Body of pancreas (tissue), 4 donors: ENCODE results near the gene BBLN. TPM values are rescaled to one million over a fixed set of nuclear protein-coding genes. Genes with fewer than 3 reads are reported as not detected.
A peak's percentile ranks its signal among the peaks of the same experiment; 100 is the strongest.

Source experiments
- ATAC-seq: fragments of 150-250 bp; one replicate; pipeline ENCODE4 v1.9.1; 2016
- DNase-seq, 4 donors: peaks; one replicate each; pipeline ENCODE4 v3.0.0-alpha.2; 2019
- H3K27ac ChIP-seq, 4 donors: fragments of 200-600 bp; sonication (generic); 1 replicate in 3 of 4; 2 replicates in 1 of 4; pipeline versions ENCODE4 v1.5.1 to v1.6.1; 2016 to 2019; ENCODE audit warnings: mild to moderate bottlenecking in 1 of 4, mixed read lengths in 1 of 4, moderate library complexity in 1 of 4
- H3K27me3 ChIP-seq, 2 donors: fragments of 200-600 bp; sonication (generic); one replicate each; pipeline ENCODE4 v1.6.0; 2016; ENCODE audit warnings: mild to moderate bottlenecking in 1 of 2
- H3K36me3 ChIP-seq, 2 donors: fragments of 200-600 bp; sonication (generic); replicated peaks in 1 of 2; 2 replicates each; pipeline ENCODE4 v1.5.1; 2016; ENCODE audit warnings: low read depth in 2 of 2; ENCODE audit not compliant: insufficient read depth in 1 of 2
- H3K4me1 ChIP-seq: fragments of 200-600 bp; sonication (generic); one replicate; pipeline ENCODE4 v1.6.0; 2016
- H3K4me3 ChIP-seq, 2 donors: fragments of 200-600 bp; sonication (generic); 1 replicate in 1 of 2; 2 replicates in 1 of 2; pipeline ENCODE4 v1.5.1; 2016 to 2019
- H3K9me3 ChIP-seq, 3 donors: fragments of 200-600 bp; sonication (generic); 1 replicate in 2 of 3; 2 replicates in 1 of 3; pipeline ENCODE4 v1.5.1; 2016
- CTCF ChIP-seq, 7 experiments: fragments of 450-650 bp in 4 of 7; fragments of 200-600 bp in 3 of 7; sonication (generic) in 3 of 7; IDR thresholded peaks; one replicate each; pipeline ENCODE4 v1.5.1; 2016 to 2019; ENCODE audit warnings: antibody characterized with exemption in 7 of 7
- POLR2A ChIP-seq, 3 donors: fragments of 450-650 bp; IDR thresholded peaks; one replicate each; pipeline ENCODE4 v1.6.1; 2016; ENCODE audit warnings: antibody characterized with exemption in 3 of 3, mild to moderate bottlenecking in 2 of 3
- WGBS, 2 donors: methylation state at CpG; one replicate each; pipeline ENCODE4 v1.1.5; 2017; 5-methylcytosine and 5-hydroxymethylcytosine counted together
- intact Hi-C: fragments of 100-400 bp; cut with DNase I; formaldehyde crosslinking; loops from one replicate; pipeline ENCODE4 v1.15.1; 2023
- total RNA-seq, 2 donors: library from RNA; depleted of rRNA; stranded (reverse); fragments of >200 nt; gene quantifications; one replicate each; pipeline ENCODE4 v1.1.0, GENCODE V29; 2016

BBLN gene
- total RNA-seq, 2 donors from 2014 or later = 113 to 129 TPM

GRCh38 chr9:128161215-128161902, 1.3 kb downstream of the BBLN start:
- Histone ChIP-seq H3K27me3 (no peaks in the 10 kb centered on the region), H3K9me3 (no peaks in the 10 kb centered on the region), H3K36me3 (peaks cover 0 to 9% of the 10 kb centered on the region in 2 donors), H3K27ac (peak overlapping the region in 1 of 4 donors; percentile 48), H3K4me1 (peaks cover 32% of the 10 kb centered on the region), H3K4me3 (no peak overlapping the region)
- intact Hi-C loops = no loop called here
- 89 to 95% methylated on average over 13 of the region's 13 CpGs for WGBS, 2 donors
- no peak for ATAC-seq
- no peak for DNase-seq
- TF ChIP-seq CTCF (IDR thresholded peaks at IDR 0.05) = no peak

- Histone ChIP-seq H3K36me3 (peaks cover 0 to 17% of the 10 kb centered on the region in 2 donors), H3K9me3 (no peaks in the 10 kb centered on the region), H3K27ac (peak overlapping the region in 3 of 4 donors; percentile 37 to 48 (median 42)), H3K4me1 (peaks cover 32% of the 10 kb centered on the region), H3K4me3 (no peak overlapping the region), H3K27me3 (no peaks in the 10 kb centered on the region)
- TF ChIP-seq POLR2A (IDR thresholded peaks at IDR 0.05) (no peak), CTCF (IDR thresholded peaks at IDR 0.05) (no peak)
- intact Hi-C loops = no loop called here
- WGBS, 2 donors = 73 to 76% methylated on average over 6 to 10 of the region's 10 CpGs
- peak; percentile 83 to 95 (median 86) for DNase-seq
- peak; percentile 56 for ATAC-seq
Measured at GRCh38 chr9:128162215-128163026, 2.4 kb downstream of the BBLN start.

- intact Hi-C loops = no loop called here
Measured at GRCh38 chr9:128163027-128163515, 3.0 kb downstream of the BBLN start.

GRCh38 chr9:128163523-128164306, 3.6 kb downstream of the BBLN start:
- intact Hi-C loops = no loop called here
- peaks cover 32% of the 10 kb centered on the region for H3K4me1 ChIP-seq
- H3K27ac ChIP-seq = no peak overlapping the region
- H3K4me3 ChIP-seq = no peak overlapping the region
- H3K9me3 ChIP-seq = no peaks in the 10 kb centered on the region
- TF ChIP-seq POLR2A (IDR thresholded peaks at IDR 0.05) = no peak
- no peak for TF ChIP-seq CTCF (IDR thresholded peaks at IDR 0.05)
- ATAC-seq = no peak
- H3K36me3 ChIP-seq = peaks cover 0 to 26% of the 10 kb centered on the region in 2 donors
- no peak for DNase-seq
- whole genome bisulfite sequencing, 2 donors = 85% methylated on average over 10 of the region's 10 CpGs; no CpG with 5 or more reads in 1 of the 2 donors
- H3K27me3 ChIP-seq = no peaks in the 10 kb centered on the region

More at GRCh38 chr9:128163027-128163515, 3.0 kb downstream of the BBLN start:
- H3K9me3 ChIP-seq = no peaks in the 10 kb centered on the region
- WGBS, 2 donors = 81 to 89% methylated on average over 3 to 6 of the region's 6 CpGs
- no peak for TF ChIP-seq POLR2A (IDR thresholded peaks at IDR 0.05)
- no peak for TF ChIP-seq CTCF (IDR thresholded peaks at IDR 0.05)
- peaks cover 0 to 22% of the 10 kb centered on the region in 2 donors for H3K36me3 ChIP-seq
- no peaks in the 10 kb centered on the region for H3K27me3 ChIP-seq
- no peak overlapping the region for H3K4me3 ChIP-seq
- DNase-seq = no peak
- H3K27ac ChIP-seq = no peak overlapping the region
- peaks cover 32% of the 10 kb centered on the region for H3K4me1 ChIP-seq
- no peak for ATAC-seq
